ENCODE results near the gene STUM. TPM values are rescaled to one million over a fixed set of nuclear protein-coding genes. Genes with fewer than 3 reads are reported as not detected.

Gene STUM
- not detected in 2 replicates for total RNA-seq

DNA sequence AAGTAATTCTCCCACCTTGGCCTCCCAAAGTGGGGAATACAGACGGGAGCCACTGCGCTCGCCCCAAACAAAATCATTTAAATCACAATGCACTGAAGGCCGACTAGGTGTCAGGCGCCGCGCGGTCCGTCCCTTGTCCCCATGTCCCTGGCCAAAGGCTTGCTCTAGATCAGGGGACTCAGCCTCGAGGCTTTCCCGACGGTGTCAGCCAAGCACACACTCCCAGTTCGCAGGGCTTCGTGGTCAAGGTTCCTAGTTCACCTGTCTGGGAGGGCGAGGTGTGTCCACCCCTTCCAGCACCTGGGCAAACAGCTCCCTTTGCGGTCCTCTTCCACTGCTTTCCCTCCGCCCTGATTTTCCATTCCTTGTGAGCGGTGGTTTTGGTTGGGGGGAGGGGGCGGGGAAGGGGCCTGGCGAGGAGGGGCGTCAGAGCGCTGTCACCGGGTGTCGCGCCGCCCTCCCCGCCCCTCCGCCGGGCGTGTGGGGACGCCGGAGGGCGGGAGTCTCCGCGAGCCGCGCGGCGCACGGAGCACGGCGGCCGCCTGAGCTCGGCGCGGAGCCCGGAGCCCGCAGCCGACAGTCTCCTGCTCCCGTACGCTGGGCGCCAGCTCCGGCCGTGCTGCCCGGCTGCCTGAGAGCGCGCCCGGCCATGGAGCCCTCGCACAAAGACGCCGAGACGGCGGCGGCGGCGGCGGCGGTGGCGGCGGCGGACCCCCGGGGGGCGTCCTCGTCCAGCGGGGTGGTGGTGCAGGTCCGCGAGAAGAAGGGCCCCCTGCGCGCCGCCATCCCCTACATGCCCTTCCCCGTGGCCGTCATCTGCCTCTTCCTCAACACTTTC lies at the start of gene STUM:
TSS of gene STUM (plus strand) at position 509 of the 838 bp plus-strand sequence. CDS start at position 650, 141 bp downstream.

Other genes with a start within 250 kb of the STUM start
- gene LIN9, start 239.6 kb upstream of the STUM start, total RNA-seq = 4.5 and 5.3 TPM in 2 replicates
- 15.3 and 48.9 TPM in 2 replicates for gene PARP1, start 140.7 kb upstream of the STUM start, total RNA-seq
- gene ITPKB, start 190.5 kb downstream of the STUM start, total RNA-seq = 2.2 and 4.3 TPM in 2 replicates